Stimulated activated CD8-positive, alpha-beta memory T cell treated with anti-CD3 and anti-CD28 coated beads, Interleukin-7, amount 100 ng/mL, for 48 hours (primary cell): ENCODE results near the gene SPDYC.

Source experiments
- DNase-seq, 2 donors: peaks; one replicate each; pipeline ENCODE4 v3.0.0-alpha.2; 2020; ENCODE audit warnings: low read depth in 1 of 2; ENCODE audit errors: extremely low read depth in 1 of 2

SPDYC gene

DNA sequence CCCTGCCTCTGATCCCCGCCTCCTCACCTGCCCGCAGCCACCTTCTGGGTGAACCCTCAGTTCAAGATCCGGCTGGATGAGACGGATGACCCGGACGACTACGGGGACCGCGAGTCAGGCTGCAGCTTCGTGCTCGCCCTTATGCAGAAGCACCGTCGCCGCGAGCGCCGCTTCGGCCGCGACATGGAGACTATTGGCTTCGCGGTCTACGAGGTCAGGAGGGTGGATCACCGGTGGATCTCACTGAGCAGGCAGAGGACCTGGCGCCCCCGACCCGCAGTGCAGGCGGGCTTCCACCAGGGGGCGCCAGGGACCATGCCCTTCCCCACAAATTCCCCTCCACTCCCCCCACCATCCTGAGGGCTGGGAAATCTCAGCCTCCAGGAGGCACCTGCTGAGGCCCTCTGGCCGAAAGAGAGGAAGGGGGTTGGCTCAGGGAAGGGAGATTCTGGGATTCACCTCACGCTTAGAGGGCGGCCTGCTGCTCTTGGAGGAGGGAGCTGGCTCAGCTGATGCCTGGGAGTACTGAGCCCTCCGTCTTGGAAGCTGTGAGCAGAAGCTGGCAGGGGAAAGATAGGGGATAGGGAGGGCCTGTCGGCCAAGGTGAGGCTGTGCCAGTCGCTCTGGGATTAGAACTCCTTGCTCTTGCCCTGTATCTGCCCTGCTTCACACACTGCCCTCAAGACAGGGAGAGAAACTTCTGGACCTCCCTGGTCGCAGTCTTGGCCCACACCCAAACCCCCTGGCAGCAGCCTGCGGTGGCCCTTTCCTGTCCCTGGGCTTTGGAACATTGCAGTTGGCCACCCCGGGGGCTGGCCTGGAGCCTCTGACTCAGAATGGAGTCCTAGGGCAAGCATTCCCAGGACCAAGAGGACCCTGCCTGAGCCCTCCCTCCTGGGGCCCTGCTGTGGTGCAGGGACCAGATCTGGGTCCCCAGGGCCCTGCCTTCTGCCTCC, 34.9 kb downstream of the SPDYC start:
- DNase-seq = no peak

DNA sequence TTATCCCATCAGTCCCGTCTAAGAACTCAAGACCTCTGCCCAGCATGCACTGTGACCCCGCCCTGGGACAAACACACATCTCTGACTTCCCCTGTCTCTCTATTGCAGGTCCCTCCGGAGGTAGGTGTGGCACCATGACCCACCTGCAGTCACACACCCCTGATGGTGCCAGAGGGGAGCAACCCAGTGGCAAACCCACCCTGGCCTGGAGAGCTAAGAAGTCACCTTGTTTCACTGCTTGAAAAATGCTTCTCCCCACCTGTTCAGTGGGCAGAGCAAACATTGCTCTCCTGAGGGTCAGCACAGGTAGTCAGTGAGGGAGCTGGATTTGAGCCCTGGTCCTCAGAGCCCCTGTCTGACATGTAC, 35.6 kb downstream of the SPDYC start:
- DNase-seq = no peak

DNA sequence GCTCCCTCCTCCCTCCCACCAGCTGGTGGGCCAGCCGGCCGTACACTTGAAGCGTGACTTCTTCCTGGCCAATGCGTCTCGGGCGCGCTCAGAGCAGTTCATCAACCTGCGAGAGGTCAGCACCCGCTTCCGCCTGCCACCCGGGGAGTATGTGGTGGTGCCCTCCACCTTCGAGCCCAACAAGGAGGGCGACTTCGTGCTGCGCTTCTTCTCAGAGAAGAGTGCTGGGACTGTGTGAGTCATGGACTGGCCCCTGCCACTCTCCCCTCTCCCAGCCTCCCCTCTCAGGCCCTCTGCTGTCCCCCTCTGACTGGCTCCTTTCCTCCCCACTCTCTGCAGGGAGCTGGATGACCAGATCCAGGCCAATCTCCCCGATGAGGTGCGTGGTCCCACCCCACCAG, 36.4 kb downstream of the SPDYC start:
- no peak for DNase-seq

DNA sequence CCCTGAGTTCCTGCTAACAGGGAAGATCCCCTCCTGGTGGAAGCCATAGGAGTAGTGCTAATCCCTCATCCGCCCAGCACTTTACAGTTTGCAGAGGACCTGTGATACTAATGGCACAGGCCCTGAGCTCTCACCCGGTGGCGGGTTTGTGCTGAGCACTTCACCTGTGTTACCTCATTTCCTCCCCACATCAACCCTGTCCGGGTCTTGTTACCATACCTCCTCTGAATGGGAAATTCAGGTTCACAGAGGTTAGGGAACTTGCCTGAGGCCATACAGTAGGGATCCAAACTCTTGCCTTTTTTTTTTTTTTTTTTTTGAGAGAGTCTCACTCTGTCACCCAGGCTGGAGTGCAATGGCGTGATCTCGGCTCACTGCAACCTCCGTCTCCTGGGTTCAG, 36.9 kb downstream of the SPDYC start:
- no peak for DNase-seq

DNA sequence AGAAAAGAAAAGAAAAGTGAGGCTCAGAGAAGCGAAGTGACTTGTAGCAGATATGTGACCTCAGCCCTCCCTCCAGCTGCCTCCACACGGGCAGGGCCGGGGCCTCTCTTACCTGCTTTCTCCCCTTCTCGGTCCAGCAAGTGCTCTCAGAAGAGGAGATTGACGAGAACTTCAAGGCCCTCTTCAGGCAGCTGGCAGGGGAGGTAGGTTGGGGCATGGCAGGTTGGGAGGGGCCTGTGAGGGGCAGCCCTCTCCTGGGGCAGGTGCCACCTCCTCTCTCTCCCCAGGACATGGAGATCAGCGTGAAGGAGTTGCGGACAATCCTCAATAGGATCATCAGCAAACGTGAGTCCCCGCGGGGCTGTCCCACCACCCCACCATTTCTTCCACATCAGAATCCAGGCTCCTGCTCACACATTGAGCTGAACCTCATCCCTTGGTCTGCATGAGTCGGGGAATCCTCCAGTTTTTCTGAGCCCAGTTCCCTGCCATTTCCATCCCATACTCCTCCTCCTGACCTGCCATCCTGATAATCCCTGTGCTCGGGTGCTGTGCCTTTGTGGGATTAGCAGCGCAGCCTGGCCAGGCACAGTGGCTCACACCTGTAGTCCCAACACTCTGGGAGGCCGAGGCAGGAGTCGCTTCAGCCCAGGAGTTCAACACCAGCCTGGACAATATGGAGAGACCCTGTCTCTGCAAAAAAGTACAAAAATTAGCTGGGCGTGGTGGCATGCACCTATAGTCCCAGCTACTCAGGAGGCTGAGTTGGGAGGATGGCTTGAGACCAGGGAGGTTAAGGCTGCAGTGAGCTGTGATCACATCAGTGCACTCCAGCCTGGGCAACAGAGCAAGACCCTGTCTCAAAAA, 38.1 kb downstream of the SPDYC start:
- no peak for DNase-seq

DNA sequence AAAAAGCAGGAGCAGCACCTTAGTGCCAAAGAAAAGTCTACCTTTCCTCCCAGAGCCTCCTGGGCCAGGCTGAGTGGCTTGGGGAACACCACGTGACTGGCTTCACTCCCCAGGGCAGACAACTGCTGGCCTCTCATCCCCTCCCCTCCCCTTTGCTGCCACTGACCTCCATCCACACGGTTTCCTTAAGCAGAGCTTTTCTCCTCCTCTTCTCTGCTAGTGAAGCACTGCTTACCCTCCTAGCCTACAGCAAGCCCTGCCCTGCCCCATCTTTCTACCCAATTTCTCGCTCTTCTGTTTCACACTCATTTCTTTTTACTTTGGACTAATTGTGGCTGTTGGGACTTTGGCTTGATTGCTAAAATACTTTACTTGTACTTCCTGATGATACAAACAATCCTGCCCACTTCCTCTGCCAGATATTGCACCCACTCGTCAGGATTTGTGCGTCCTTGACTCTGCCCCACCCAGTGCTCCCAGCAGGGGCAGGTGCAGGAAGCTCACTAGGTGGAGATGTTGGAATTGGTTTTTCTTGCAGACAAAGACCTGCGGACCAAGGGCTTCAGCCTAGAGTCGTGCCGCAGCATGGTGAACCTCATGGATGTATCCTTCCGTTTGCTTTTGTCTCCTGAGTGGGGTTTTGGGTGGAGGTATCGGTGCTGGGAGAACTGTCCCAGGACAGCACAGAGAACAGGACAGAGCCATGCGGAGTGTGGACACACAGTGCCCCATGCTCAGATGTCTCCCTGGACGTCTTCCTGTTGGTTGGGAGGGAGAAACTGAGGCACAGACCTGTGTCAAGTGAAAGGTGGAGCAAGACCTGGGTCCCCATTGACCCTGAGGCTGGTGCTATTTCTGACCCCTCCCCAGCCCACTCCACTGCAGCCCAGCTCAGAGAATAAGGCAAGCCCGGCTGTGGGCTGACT, 39.0 kb downstream of the SPDYC start:
- no peak for DNase-seq

DNA sequence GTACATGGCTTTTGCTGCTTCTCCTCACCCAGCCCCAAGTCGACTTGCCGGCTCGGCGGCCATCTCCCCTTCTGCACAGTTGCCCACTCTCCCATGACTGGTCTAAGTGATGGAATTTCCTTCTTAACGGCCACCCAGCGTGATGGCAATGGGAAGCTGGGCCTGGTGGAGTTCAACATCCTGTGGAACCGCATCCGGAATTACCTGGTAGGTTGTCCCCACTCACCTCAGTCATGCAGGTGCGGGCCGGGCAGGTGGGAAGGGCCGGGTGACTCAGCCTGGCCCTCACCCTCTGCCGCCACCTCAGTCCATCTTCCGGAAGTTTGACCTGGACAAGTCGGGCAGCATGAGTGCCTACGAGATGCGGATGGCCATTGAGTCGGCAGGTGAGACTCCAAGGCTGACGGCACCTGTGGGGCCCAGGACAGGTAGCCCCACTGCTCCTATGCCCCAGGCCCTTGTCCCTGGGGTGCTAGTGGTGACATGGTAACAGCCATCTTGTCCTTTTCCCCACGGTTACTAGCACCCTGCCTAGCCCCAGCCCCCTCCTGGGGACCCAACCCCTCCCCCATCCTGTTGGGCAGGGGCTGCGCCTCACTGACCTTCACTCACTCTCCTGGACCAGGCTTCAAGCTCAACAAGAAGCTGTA, 39.8 kb downstream of the SPDYC start:
- DNase-seq = no peak

DNA sequence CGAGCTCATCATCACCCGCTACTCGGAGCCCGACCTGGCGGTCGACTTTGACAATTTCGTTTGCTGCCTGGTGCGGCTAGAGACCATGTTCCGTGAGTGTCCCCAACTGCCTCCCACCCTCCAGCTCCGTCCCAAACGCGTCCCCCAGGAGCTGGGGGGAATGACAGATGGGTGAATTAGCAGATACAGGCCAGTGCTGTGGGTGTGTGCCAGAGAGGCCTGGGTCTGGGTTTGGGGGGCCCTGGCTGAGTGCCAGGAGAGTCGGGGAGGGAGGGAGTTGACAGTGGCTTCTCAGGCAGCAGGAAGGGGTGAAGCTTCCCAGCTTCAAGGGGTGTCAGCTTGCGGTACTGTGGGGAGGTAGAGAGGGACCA, 40.3 kb downstream of the SPDYC start:
- no peak for DNase-seq

DNA sequence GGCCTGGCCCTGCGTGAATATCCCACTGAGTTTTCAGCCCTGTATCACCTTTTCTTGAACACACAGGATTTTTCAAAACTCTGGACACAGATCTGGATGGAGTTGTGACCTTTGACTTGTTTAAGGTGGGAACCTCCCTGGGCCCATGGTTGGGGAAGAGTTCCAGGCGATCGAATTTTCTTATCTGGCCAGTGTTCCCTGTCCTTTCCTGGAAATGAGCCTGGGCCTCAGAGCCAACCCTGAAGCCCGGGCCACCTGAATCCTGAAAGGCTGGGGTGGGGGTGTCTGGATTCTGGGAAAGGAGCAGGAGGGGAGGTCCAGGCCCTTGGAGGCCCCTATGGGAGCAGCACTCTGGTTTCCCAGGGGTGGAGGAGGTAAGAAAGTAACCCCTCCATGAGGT, 40.7 kb downstream of the SPDYC start:
- no peak for DNase-seq

DNA sequence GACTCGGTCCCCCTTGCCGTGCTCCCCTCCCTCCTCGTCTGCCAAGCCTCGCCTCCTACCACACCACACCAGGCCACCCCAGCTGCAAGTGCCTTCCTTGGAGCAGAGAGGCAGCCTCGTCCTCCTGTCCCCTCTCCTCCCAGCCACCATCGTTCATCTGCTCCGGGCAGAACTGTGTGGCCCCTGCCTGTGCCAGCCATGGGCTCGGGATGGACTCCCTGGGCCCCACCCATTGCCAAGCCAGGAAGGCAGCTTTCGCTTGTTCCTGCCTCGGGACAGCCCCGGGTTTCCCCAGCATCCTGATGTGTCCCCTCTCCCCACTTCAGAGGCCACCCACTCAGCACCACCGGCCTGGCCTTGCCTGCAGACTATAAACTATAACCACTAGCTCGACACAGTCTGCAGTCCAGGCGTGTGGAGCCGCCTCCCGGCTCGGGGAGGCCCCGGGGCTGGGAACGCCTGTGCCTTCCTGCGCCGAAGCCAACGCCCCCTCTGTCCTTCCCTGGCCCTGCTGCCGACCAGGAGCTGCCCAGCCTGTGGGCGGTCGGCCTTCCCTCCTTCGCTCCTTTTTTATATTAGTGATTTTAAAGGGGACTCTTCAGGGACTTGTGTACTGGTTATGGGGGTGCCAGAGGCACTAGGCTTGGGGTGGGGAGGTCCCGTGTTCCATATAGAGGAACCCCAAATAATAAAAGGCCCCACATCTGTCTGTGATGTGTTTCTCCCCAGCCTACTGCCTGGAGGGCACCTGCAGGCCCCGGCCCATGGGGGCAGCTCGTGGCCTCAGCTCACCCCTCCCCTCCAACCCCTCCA, 41.5 kb downstream of the SPDYC start:
- DNase-seq = no peak

DNA sequence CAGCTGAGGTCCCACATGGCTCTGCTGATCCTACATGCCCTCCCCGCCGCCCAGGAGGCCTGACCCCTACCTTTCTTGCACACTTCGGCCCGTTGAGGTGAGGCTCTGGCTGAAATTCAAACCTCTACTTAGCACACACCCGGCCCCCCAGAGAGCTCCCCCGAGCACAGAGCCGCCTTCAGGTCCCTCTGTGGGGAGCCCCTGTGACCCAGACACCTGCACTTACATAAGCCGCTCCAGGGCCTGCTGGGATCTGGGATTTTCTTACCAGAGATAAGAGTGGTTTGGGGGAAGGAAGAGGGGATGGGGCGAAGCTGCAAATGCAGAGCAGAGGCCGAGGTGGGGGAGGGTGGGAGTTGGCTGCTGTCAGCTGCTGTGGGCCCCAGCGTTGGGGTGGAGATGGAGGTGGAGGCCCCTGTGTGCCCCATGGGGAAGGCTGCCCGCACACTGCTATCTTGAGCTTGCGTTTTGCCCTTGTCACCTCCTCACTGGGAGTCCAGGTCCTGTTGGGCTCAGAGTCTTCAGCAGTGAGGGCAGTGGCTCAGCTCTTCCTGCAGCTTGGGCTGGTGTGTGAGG, 42.3 kb downstream of the SPDYC start:
- no peak for DNase-seq

DNA sequence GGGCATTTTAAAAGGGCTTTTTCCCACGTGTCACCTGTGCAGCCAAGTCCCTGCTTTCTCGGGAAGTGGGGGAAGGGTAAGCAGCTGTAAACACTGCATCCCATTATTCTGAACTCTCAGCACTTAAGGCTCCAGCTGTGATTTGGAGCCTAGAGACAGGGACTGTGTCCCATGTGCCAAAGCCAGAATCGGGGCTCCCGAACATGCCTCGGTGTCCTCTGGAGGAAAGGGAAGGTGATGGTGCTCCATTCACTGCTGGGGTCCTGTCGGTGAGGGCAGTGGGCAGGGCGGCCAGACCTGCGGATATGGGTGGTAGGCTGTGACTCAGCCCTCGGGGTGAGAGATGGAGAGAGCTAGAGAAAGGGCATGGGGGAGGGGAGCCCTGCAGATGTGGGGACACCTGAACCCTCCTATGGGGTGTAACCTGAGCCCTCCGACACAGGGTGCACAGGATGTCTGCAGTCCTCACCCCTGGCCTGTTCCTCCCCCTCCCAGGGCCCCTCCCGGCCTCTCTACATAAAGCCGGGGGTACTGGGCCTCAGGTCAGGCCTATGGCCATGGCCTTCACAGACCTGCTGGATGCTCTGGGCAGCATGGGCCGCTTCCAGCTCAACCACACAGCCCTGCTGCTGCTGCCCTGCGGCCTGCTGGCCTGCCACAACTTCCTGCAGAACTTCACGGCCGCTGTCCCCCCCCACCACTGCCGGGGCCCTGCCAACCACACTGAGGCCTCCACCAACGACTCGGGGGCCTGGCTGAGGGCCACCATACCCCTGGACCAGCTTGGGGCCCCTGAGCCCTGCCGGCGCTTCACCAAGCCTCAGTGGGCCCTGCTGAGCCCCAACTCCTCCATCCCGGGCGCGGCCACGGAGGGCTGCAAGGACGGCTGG, 43.5 kb downstream of the SPDYC start:
- DNase-seq = no peak

DNA sequence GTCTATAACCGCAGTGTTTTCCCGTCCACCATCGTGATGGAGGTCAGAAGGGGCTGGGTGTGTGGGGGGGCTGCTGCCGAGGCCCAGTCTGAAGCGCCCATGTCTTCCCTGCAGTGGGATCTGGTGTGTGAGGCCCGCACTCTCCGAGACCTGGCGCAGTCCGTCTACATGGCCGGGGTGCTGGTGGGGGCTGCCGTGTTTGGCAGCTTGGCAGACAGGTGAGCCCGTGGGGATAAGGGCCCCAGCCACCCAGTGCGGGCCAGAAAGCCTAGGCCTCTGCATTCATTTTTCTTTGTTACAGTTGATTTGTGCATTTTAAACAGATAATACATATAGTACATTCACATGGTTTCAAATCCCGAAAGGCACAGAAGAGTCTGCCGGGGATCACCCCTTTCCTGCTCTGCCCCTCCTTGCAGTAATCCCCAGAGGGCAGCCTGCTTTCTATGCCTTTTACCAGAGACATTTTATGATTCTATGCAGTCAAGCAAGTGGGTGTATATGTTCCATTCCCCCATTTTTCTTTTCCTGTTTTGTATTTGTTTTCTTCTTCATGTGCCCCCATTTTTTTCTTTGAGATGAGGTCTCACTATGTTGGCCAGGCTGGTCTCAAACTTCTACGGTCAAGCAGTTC, 44.3 kb downstream of the SPDYC start:
- no peak for DNase-seq

DNA sequence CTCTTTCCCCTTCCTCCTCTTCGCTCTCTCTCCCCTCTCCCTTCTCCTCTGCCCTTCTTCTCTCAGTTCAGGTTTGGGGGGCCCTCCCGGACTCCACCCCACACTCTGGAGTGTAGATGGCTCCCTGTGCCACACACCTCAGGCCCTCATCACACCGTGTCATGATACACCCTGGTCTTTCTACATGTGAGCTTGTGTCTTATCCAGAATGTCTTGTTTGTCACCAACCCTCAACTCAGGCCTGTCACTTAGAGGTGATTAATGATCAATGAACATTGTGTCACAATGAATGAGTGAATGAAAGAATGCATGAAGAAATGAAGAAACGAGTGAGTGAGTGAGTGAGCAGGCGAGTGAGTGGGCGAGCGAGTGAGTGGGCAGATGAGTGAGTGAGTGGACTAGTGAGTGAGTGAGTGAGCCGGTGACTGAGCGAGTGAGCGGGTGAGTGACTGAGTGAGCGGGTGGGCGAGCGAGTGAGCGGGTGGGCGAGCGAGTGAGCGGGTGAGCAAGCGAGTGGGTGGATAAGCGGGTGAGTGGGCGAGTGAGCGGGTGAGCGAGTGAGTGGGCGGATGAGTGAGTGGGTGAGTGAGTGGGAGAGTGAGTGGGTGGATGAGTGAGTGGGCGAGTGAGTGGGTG, 45.5 kb downstream of the SPDYC start:
- no peak for DNase-seq

DNA sequence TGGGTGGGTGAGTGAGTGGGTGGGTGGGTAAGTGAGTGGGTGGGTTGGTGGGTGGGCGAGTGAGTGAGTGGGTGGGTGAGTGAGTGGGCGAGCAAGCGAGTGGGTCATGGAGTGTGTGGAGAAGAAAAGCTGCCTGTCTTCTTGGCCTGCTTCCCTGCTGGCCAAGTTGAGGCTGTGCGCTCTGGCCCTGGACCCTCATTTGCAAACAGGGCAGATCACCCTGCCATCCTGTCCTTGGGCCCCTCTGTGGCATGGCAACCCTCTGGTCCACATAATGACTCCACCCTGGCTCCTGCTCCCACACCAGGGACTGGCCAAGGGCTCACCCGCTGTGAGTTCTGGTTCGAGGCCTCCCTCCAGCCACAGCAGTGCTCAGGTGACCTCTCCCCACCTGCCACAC, 46.8 kb downstream of the SPDYC start:
- no peak for DNase-seq

DNA sequence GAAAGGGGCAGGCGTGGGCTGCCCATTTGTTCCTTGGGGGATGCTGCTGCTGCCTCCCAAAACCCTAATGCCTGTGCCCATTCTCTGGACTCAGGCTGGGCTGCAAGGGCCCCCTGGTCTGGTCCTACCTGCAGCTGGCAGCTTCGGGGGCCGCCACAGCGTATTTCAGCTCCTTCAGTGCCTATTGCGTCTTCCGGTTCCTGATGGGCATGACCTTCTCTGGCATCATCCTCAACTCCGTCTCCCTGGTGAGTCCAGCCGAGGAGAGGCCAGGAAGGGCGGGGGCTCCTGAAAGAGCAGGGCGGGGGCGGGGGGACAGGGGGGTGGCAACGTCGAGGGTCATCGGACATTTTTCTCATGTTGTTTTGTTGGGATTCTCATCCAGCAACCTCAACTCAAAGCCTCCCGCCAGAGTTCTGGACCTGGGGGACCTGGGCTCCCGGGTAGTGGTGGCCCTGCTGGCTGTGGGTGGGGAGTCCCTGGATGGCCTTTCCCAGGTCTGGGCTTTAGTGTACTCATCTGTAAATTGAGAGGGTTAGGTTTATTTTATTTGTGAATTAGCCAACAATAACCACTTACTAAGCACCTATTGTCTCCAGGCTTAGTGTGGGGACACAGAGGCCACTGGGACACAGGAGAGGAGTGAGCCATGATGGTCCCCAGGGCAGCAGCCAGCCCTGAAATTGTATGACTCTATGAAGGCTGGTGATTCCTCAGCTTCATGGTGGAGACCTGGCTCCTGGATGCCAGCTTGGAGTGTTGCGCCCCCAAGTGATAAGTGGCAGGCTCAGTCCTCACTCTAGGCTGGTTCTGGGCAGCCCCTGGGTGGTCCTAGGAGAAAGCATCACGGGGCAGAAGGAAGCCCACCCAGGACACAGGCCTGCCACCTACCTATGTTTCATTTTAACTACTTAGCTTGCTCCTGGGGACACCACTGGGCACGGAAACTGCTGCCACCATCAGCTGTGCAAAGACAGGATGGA, 47.7 kb downstream of the SPDYC start:
- DNase-seq = no peak
